ENCODE results near the gene LRIG1. TPM values are rescaled to one million over a fixed set of nuclear protein-coding genes. Genes with fewer than 3 reads are reported as not detected.

Gene LRIG1
- total and polyA plus RNA-seq, 2 of the 8 experiments (the other 6 are each of a cell fraction or from before 2014, with no cell fraction given), result 78.1 to 88.7 TPM

DNA sequence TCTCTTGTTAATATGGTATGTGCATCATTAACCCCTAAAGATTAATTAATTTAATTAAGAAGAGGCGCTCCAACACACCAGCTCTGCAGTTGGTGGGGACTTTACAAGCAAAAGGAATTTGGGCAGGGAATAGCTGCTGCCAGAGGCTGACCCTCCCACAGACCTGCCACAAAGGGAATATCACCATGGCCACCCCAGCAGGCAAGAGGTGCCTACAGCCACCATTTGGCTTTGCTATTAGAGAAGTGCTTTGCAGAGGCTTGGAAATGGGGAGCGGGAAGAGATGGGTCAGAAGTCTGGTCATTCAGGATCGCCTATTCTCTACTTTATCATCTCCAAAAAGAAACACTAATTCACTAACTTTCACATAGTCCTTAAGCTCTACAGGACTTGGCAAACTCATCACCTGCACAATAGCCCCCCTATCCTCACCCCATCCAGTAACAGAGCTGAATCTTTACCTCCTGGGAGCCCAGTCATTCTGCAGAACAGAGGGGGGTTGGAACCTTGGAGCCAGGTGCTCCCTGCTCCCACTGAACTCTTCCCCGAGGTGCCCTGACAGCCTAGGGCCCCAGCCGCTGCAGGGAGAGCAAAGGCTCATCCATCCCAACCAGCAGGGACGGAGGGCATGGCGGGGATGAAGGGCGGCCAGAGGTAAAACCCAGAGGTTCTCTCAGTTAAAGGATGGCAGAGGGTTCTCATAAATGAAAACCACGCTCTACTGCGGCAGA lies 29.7 kb downstream of the LRIG1 start:
- H3K27me3 ChIP-seq (replicated peaks in 1 of 4; ENCODE audit: control insufficient read depth in 3 of 4, extremely low read depth in 1 of 4, insufficient read depth in 3 of 4, low read length in 3 of 4), result no peaks in the 10 kb centered on the region
- no peak overlapping the region for H2BK5ac ChIP-seq (ENCODE audit: low read depth, low read length)
- H2AK5ac ChIP-seq (ENCODE audit: low read depth, low read length), result no peak overlapping the region
- H4K8ac ChIP-seq (ENCODE audit: extremely low read depth, insufficient read depth, low read length), result no peak overlapping the region
- H3K27ac ChIP-seq (ENCODE audit: low read depth, low read length), result peak overlapping the region; percentile 16; the same call in 1 of the 2 replicates
- H3K9ac ChIP-seq (replicated peaks in 1 of 4; ENCODE audit: extremely low read depth in 1 of 4, low read depth in 3 of 4, low read length in 3 of 4), result no peak overlapping the region
- H2AFZ ChIP-seq (ENCODE audit: low read length), result no peak overlapping the region
- no peak overlapping the region for H3K56ac ChIP-seq (replicated peaks; ENCODE audit: insufficient read length, low read depth, low read length)
- FAIRE-seq, result no peak
- no peak overlapping the region for H3K23ac ChIP-seq (ENCODE audit: insufficient read length)
- ChIA-PET POLR2A (ENCODE audit: partially characterized antibody) (interaction anchor here (0.9 to 1.9 kb wide), 9 partner anchors 8 to 28 kb away, joined by 3 to 9 read pairs (median 4); no protein-coding TSS in a partner anchor), CTCF (ENCODE audit: partially characterized antibody) (interaction anchor here (1.0 to 1.6 kb wide), 5 partner anchors 8 to 63 kb away, joined by 3 to 5 read pairs (median 4); no protein-coding TSS in a partner anchor)
- peak overlapping the region; percentile 27; the same call in 1 of the 2 replicates for H3K18ac ChIP-seq (ENCODE audit: extremely low read depth, low read length)
- peak overlapping the region; percentile 3 to 36; a peak in 1 of 4 replicates for H3K4me2 ChIP-seq (ENCODE audit: insufficient read depth in 1 of 2, low read depth in 2 of 2, low read length in 2 of 2)
- H4K91ac ChIP-seq (replicated peaks; ENCODE audit: insufficient read length, low read length), result no peak overlapping the region
- no peaks in the 10 kb centered on the region for H3K36me3 ChIP-seq (ENCODE audit: control insufficient read depth in 2 of 4, insufficient read depth in 4 of 4, low read length in 3 of 4)
- no peak overlapping the region for H4K5ac ChIP-seq (ENCODE audit: insufficient read length, low read depth, low read length)
- H3K4me3 ChIP-seq (ENCODE audit: extremely low read depth in 1 of 4, insufficient read depth in 2 of 4, low read depth in 3 of 4, low read length in 4 of 4), result peak overlapping the region in 1 of 4 experiments; percentile 8; a peak in 1 of 8 replicates
- H3K79me2 ChIP-seq (ENCODE audit: control insufficient read depth in 1 of 2, insufficient read depth in 2 of 2, low read length in 2 of 2), result peaks cover 50 to 99% of the 10 kb centered on the region in 2 experiments
- peaks cover 21% of the 10 kb centered on the region; the same call in 1 of the 2 replicates for H3K79me1 ChIP-seq (ENCODE audit: low read depth, low read length)
- H2BK20ac ChIP-seq (ENCODE audit: low read length), result no peak overlapping the region
- 0 out of 2 replicates have a peak, but pooled peaks have one; percentile 10 for TF ChIP-seq YY1 (IDR thresholded peaks at IDR 0.05; ENCODE audit: low read depth, low read length)
- no peak for TF ChIP-seq SUZ12 (IDR thresholded peaks at IDR 0.05; ENCODE audit: low read length)
- TF ChIP-seq RAD21 (IDR thresholded peaks at IDR 0.05 in 1 of 2, conservative IDR thresholded peaks at IDR 0.05 in 1 of 2; ENCODE audit: low read depth in 2 of 2, low read length in 2 of 2), result no peak
- TF ChIP-seq NANOG (IDR thresholded peaks at IDR 0.05; ENCODE audit: insufficient read depth, low read depth, low read length, poor library complexity, severe bottlenecking), result peak; percentile 93
- TF ChIP-seq MAFK (IDR thresholded peaks at IDR 0.05; ENCODE audit: low read depth, low read length), result no peak
- TF ChIP-seq SRF (IDR thresholded peaks at IDR 0.05; ENCODE audit: low read depth, low read length), result no peak
- peak; percentile 36 for TF ChIP-seq CTBP2 (IDR thresholded peaks at IDR 0.05; ENCODE audit: borderline replicate concordance, insufficient read depth, insufficient read length, low read length)
- TF ChIP-seq SP4 (IDR thresholded peaks at IDR 0.05; ENCODE audit: low read length), result 0 out of 2 replicates have a peak, but pooled peaks have one; percentile 53
- DNase-seq (ENCODE audit: low read depth in 1 of 2, low spot score in 2 of 2), result no peak
- H2BK15ac ChIP-seq (ENCODE audit: low read length), result no peak overlapping the region
- H3K4ac ChIP-seq (replicated peaks; ENCODE audit: insufficient read length, low read depth, low read length), result no peak overlapping the region
- H2BK12ac ChIP-seq (ENCODE audit: low read depth, low read length), result no peak overlapping the region
- peaks cover 42 to 45% of the 10 kb centered on the region in 2 experiments for H4K20me1 ChIP-seq (replicated peaks in 1 of 2; ENCODE audit: control insufficient read depth in 1 of 2, insufficient read depth in 2 of 2, low read length in 2 of 2)
- no peak overlapping the region for H2BK120ac ChIP-seq (replicated peaks; ENCODE audit: low read depth, low read length)
- peaks cover 2 to 36% (median 28%) of the 10 kb centered on the region in 4 experiments for H3K4me1 ChIP-seq (replicated peaks in 1 of 4; ENCODE audit: control insufficient read depth in 3 of 4, insufficient read depth in 4 of 4, low read length in 3 of 4)
- H3K14ac ChIP-seq (ENCODE audit: insufficient read length), result no peak overlapping the region
- no peaks in the 10 kb centered on the region for H3K23me2 ChIP-seq (ENCODE audit: low read depth, low read length)
- 72% methylated on average over 10 of the region's 10 CpGs; no CpG with 5 or more reads in 1 of the 2 experiments for WGBS, 2 experiments (ENCODE audit: extremely low coverage in 1 of 2, insufficient coverage in 1 of 2, insufficient read length in 1 of 2, insufficient replicate concordance in 2 of 2, low coverage in 1 of 2, low lambda C conversion rate in 2 of 2, missing lambda C conversion rate in 1 of 2)
- H3K9me3 ChIP-seq (ENCODE audit: insufficient read depth in 2 of 2, low read depth in 1 of 2, low read length in 1 of 2), result no peaks in the 10 kb centered on the region
